GM19452 (cell line): ENCODE results near the gene FAM107B.
"Not testable (repeated sequence)": the region's sequence is repeated elsewhere in the genome, so short reads cannot be mapped to it uniquely, and the experiment has no call there.

Experiments used
- ATAC-seq: cut with Tn5 transposase; IDR thresholded peaks from one replicate; pipeline ENCODE4 v1.9.1; 2021; ENCODE audit not compliant: unreplicated experiment

Gene FAM107B

GRCh38 chr10:14639637-14640036 lies 135.1 kb downstream of the FAM107B start:
- ATAC-seq = no peak

DNA sequence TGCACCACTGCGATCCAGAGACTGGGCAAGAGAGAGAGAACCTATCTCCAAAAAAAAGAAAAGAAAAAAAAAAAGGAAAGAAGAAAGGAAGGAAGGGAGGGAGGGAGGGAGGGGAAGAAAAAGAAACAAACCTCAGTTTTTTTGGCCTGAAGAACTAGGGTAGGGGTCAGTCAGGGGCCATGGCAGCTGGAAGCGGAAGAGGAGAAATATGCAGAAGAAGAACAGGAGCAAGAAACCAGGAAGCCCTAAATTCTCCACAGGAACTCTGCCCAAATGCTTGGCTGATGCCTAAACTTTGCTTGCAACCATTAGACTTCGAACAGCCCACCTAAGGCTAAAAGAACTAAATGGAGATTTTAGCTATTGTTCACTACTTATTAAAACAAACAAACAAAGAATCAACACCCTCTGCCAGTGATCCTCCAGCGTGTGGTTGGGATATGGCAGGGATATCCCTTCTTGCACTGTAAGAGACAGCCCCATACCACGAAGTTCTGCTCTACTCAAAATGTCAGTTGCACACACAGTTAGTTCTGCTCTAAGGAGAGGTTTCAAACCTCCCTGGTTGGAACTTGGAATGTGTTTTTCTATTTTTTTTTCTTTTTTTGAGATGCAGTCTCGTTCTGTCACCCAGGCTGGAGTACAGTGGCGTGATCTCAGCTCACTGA lies 139.5 kb downstream of the FAM107B start:
- ATAC-seq = no peak

GRCh38 chr10:14634572-14634971 lies 140.1 kb downstream of the FAM107B start:
- ATAC-seq = not testable (repeated sequence)

GRCh38 chr10:14625765-14626525 lies 148.8 kb downstream of the FAM107B start:
- ATAC-seq = no peak

GRCh38 chr10:14625192-14625631 lies 149.5 kb downstream of the FAM107B start:
- ATAC-seq = no peak

DNA sequence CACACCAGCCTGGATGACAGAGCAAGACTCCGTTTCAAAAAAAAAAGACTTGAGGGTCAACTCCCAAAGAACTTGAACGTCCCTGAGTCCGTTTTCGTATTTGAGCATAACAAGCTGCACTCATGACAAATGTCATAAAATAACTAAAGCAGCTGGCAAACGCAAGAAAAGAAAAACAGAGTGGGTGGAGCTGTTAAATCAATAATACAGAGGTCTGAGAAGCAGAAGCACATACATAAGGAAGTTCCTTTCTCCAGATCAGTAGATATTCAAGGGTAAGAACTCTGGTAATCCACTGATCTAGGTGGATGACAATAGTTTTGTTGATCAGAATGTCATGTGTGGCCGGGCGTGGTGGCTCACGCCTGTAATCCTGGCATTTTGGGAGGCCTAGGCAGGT lies 150.1 kb downstream of the FAM107B start:
- no peak for ATAC-seq

GRCh38 chr10:14623931-14624330 lies 150.8 kb downstream of the FAM107B start:
- no peak for ATAC-seq

GRCh38 chr10:14621037-14621436 lies 153.7 kb downstream of the FAM107B start:
- ATAC-seq = no peak

DNA sequence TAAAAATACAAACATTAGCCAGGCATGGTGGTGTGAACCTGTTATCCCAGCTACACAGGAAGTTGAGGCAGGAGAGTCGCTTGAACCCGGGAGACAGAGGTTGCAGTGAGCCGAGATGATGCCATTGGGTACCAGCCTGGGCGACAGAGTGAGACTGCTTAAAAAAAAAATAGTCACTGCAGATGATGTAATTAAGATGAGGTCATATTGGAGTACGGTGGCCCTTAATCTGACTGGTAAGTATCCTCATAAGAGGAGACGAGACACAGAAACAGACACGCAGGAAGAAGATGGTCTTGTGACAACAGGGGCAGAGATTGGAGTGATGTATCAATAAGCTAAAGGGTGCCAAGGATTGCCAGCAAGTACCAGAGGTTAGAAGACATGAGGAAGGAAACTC lies 156.0 kb downstream of the FAM107B start:
- no peak for ATAC-seq

GRCh38 chr10:14617852-14618251 lies 156.8 kb downstream of the FAM107B start:
- ATAC-seq = no peak

GRCh38 chr10:14616955-14617730 lies 157.6 kb downstream of the FAM107B start:
- no peak for ATAC-seq

DNA sequence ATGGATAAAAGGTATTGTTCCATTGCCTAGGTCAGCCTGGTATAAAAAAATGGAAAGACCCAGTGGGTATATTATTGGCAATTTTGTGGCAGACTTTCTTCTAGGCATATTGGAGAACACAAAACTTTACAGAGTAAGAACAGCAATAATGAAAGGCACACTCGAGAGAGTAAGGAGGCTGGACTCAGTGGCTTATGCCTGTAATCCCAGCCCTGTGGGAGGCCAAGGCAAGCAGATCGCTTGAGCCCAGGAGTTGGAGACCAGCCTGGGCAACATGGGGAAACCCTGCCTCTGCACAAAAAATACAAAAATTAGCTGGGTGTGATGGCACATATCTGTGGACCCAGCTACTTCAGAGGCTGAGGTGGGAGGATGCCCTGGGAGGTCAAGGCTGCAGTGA lies 158.2 kb downstream of the FAM107B start:
- no peak for ATAC-seq

GRCh38 chr10:14613588-14613920 lies 161.1 kb downstream of the FAM107B start:
- ATAC-seq = no peak

- ATAC-seq = no peak
These were observed 161.7 kb downstream of the FAM107B start for GRCh38 chr10:14612873-14613587.

DNA sequence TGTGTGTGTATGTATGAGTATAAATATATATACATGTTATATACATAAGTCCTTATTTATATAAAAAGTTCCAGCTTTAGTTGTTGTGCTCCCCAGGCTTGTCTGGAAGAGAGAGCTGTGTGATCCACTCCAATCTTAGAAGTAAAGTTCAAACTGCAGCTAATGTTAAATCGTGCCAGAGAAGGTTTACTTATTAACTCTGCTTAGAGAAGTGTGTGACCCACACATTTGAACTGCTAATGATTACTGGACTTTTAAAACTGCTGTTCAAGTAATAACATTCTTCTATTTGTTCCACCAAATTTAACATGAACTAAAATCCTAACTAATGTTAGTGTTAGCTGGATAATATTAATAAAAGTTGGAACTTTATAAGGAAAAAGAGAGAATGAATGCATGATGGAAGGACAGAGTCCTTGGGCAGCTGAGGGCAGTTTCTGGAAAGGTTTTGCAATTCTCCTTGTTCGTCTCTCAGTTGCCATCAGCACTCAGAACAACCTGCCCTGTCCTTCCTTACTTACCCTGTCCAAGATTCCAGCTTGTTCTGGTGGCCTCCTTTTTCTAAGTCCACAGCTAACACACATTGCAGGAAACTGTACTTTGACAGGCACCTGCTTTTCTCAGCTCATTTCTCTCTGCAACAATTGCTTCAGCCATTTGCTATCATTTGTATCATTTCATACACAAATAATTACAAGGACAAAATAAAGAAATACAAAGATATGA lies 162.6 kb downstream of the FAM107B start:
- peak; percentile 68 for ATAC-seq

- ATAC-seq = no peak
These were observed 165.5 kb downstream of the FAM107B start for GRCh38 chr10:14609178-14609577.

DNA sequence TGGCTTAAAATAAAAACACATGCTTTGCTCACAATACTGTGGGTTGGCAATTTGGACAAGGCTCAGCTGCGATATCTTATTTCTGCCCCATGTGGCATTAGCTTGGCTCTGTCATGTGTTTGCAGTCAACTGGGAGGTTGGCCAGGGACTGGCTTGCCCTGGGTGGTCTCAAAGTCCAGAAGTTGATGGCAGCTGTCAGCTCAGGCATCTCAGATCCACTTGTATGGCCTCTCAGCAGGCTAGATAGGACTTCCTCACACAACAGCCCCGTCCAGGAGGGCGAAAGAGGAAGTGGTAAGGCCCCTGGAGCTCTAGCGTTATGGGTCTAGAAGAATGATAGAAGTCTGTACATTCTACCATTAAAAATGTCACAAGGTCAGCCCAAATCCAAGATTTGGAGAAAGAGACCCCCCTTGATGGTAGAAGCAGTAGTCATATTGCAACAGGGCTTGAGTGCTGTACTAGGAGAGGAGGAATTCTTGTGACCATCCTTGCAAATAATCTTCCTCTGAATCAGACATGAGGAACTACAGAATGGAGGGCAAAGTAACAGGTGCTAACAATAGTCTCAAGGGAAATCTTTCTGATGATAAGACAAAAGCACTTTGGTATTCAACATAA lies 166.2 kb downstream of the FAM107B start:
- ATAC-seq = peak; percentile 42

DNA sequence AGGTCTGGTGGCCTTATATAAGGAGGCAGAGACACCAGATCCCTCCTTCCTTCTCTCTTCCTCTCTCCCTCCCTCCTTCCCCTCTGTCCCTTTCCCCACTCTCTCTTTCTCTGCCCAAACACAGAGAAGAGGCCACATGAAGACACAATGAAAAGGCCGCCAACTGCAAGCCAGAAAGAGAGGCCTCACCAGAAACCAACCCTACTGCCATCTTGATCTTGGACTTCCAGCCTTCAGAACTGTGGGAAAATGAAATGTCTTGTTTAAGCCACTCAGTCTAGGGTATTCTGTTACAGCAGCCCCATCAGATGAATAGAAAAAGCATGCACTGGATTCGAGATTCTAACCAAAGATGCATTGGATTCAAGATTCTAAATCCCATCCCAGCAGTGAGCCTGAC lies 168.1 kb downstream of the FAM107B start:
- no peak for ATAC-seq

- ATAC-seq = peak; percentile 45
These were observed 169.3 kb downstream of the FAM107B start for GRCh38 chr10:14605231-14605925.
